ENCODE data around the gene HEMK1.

The HEMK1 gene

GRCh38 chr3:50616770-50617095 lies 47.4 kb downstream of the HEMK1 start:
- DNase-seq (ENCODE audit: low read depth): peak; percentile 81
- TF ChIP-seq, protein P1, sequence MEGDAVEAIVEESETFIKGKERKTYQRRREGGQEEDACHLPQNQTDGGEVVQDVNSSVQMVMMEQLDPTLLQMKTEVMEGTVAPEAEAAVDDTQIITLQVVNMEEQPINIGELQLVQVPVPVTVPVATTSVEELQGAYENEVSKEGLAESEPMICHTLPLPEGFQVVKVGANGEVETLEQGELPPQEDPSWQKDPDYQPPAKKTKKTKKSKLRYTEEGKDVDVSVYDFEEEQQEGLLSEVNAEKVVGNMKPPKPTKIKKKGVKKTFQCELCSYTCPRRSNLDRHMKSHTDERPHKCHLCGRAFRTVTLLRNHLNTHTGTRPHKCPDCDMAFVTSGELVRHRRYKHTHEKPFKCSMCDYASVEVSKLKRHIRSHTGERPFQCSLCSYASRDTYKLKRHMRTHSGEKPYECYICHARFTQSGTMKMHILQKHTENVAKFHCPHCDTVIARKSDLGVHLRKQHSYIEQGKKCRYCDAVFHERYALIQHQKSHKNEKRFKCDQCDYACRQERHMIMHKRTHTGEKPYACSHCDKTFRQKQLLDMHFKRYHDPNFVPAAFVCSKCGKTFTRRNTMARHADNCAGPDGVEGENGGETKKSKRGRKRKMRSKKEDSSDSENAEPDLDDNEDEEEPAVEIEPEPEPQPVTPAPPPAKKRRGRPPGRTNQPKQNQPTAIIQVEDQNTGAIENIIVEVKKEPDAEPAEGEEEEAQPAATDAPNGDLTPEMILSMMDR (conservative IDR thresholded peaks at IDR 0.05; ENCODE audit: low read length): no peak
- H3K4me3 ChIP-seq (ENCODE audit: low read length): peak overlapping the region; percentile 79

- no peak for DNase-seq (ENCODE audit: low read depth)
- TF ChIP-seq, protein P1 (conservative IDR thresholded peaks at IDR 0.05; ENCODE audit: low read length): no peak
- peak within 1 kb of the TSS; percentile 79 for H3K4me3 ChIP-seq (ENCODE audit: low read length)
Observed at GRCh38 chr3:50617096-50617791, 47.9 kb downstream of the HEMK1 start, which contains the start of gene MAPKAPK3. Gene MAPKAPK3, plus strand, starts transcription at chr3:50617151. Its CDS starts 415 bp downstream, at chr3:50617566.

DNA sequence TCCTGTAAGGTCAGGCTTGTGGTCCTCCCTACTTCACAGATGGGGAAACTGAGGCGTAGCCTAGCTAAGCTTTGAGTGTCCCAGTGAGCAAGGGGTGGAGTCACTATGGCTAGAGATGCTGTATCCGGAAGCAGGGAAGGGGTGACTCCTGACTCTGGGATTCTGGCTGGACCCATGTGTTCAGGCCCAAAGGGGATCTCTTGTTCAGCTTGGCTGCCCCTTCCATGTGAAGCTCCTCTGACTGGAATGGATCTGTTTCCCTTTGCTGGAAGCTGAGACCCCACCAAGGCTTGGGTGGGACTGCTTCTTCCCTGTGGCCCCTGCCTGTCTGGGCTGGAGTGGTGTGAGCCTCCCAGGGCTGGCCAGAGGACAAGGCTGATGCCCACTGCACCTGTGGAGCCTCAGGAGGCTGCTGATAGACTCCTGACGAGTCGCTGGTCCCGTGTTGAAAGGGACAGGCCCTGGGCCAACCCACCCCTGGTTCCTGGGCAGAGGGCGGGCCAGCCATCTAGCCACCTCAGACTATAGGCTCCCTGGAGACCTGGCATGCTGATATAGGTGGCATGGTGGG lies 48.7 kb downstream of the HEMK1 start:
- TF ChIP-seq, protein P1 (conservative IDR thresholded peaks at IDR 0.05; ENCODE audit: low read length): no peak
- no peak for DNase-seq (ENCODE audit: low read depth)

DNA sequence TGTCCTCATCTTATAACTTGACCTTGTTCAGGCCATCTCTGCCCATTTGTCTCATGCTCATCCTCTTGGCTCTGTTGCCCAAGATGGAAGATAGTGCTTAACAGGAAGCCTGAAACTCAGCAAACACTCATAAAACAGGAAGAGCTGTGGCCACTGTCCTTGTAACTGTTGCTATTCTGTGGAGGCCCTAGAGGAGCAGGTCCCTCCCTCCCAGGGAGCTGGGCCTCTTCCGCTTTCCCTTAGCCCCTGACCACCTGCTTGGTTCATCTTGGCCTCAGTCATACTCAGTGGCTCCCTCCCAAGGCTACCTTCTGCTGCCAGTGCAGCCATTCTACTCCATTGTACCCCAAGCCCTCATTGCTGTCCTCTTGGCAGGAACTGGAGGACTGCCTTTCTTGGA lies 51.1 kb downstream of the HEMK1 start:
- no peak for DNase-seq (ENCODE audit: low read depth)
- TF ChIP-seq, protein P1 (conservative IDR thresholded peaks at IDR 0.05; ENCODE audit: low read length): no peak
- H3K4me3 ChIP-seq (ENCODE audit: low read length): no peak overlapping the region

More for the DNA sequence above, 48.7 kb downstream of the HEMK1 start:
- peak overlapping the region; percentile 79 for H3K4me3 ChIP-seq (ENCODE audit: low read length)

- H3K4me3 ChIP-seq (ENCODE audit: low read length): no peak overlapping the region
- DNase-seq (ENCODE audit: low read depth): no peak
- TF ChIP-seq, protein P1 (conservative IDR thresholded peaks at IDR 0.05; ENCODE audit: low read length): no peak
Observed at GRCh38 chr3:50620820-50621219, 51.5 kb downstream of the HEMK1 start.

DNA sequence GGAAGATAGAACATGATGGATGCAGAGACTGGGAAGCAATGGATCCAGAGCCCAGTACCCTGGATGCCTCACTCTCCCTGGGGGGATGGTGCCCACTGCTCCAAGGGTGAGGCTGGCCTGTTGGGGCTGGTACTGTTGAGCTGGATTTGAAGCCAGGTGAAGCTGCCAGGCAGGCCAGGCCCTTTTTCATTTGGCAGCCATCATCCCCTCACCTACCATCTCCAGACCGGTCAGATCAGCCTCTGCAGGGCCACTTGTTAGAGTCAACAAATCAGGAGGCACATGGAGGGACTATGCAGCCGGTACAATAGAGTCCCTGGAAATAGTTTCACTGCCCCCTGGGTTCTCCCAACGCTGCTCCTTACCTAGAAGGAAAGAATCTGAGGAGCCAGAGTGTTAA lies 53.6 kb downstream of the HEMK1 start:
- TF ChIP-seq, protein P1 (conservative IDR thresholded peaks at IDR 0.05; ENCODE audit: low read length): no peak
- no peak for DNase-seq (ENCODE audit: low read depth)

GRCh38 chr3:50623840-50624474 lies 54.6 kb downstream of the HEMK1 start:
- H3K4me3 ChIP-seq (ENCODE audit: low read length): no peak overlapping the region
- peak; percentile 12 for DNase-seq (ENCODE audit: low read depth)
- TF ChIP-seq, protein P1 (conservative IDR thresholded peaks at IDR 0.05; ENCODE audit: low read length): no peak

More for the DNA sequence above, 53.6 kb downstream of the HEMK1 start:
- no peak overlapping the region for H3K4me3 ChIP-seq (ENCODE audit: low read length)
